HG03095 (cell line): Measurements from ENCODE around the gene MSH2.
"Not testable (repeated sequence)": the region's sequence is repeated elsewhere in the genome, so short reads cannot be mapped to it uniquely, and the experiment has no call there.

Experiments used
- ATAC-seq: cut with Tn5 transposase; IDR thresholded peaks from one replicate; pipeline ENCODE4 v1.9.1; 2021; ENCODE audit warnings: moderate library complexity; ENCODE audit not compliant: unreplicated experiment

Gene MSH2

GRCh38 chr2:47406649-47407330 lies 3.8 kb downstream of the MSH2 start:
- not testable (repeated sequence) for ATAC-seq

DNA sequence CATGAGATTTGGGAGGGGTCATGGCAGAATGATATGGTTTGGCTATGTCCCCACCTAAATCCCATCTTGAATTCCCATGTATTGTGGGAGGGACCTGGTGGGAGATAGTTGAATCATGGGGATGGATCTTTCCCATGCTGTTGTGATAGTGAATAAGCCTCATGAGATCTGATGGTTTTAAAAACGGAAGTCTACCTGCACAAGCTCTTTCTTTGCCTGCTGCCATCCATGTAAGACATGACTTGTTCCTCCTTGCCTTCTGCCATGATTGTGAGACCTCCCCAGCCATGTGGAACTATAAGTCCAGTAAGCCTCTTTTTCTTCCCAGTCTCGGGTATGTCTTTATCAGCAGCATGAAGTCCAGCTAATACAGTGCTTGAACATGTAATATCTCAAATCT lies 5.0 kb downstream of the MSH2 start:
- not testable (repeated sequence) for ATAC-seq

DNA sequence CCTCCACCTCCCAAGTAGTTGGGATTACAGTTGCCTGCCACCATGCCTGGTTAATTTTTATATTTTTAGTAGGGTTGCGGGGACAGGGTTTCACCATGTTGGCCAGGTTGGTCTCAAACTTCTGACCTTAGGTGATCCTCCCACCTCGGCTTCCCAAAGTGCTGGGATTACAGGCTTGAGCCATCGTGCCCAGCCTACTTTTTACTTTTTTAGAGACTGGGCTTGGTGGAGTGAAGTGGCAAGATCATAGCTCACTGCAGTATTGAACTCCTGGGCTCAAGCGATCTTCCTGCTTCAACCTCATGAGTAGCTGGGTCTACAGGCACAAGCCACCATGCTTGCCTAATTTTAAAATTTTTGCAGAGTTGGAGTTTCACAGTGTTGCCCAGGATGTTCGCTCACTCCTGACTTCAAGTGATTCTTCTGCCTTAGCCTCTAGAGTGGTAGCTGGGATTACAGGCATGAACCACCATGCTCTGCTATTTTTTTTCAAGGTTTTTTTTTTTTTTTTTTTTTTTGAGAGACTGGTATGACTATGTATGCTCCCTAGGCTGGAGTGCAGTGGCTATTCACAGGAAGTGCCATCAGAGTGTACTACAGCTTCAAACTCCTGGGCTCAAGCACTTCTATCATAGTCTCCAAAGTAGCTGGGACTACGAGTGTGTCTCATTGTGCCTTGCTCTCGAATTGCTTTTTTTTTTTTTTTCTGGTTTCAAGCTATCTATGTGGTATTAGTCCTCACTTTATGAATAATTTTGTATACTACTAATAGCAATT lies 11.9 kb downstream of the MSH2 start:
- ATAC-seq: no peak

GRCh38 chr2:47420214-47420613 lies 17.3 kb downstream of the MSH2 start:
- no peak for ATAC-seq

GRCh38 chr2:47420683-47421082 lies 17.7 kb downstream of the MSH2 start:
- ATAC-seq: not testable (repeated sequence)

DNA sequence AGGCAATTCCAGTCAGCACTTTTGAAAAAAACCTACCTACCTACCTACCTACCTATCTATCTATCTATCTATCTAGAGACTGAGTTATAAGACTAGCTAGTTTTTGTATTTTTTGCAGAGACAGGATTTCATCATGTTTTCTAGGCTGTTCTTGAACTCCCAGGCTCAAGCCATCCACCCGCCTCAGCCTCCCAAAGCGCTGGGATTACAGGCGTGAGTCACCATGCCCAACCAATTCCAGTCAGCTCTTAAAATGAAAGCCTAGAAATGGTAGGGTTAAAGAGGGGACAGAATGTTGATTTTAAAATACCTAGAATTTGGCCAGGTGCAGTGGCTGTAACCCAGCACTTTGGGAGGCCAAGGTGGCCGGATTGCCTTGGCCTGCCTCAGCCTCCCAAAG lies 19.1 kb downstream of the MSH2 start:
- no peak for ATAC-seq

GRCh38 chr2:47422560-47422959 lies 19.6 kb downstream of the MSH2 start:
- ATAC-seq: no peak

GRCh38 chr2:47426786-47427185 lies 23.8 kb downstream of the MSH2 start:
- ATAC-seq: no peak

DNA sequence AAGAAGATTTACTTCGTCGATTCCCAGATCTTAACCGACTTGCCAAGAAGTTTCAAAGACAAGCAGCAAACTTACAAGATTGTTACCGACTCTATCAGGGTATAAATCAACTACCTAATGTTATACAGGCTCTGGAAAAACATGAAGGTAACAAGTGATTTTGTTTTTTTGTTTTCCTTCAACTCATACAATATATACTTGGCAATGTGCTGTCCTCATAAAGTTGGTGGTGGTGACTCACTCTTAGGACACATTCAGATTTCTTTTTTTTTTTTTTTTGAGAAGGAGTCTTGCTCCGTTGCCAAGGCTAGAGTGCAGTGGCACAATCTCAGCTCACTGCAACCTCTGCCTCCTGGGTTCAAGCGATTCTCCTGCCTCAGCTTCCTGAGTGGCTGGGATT lies 26.8 kb downstream of the MSH2 start:
- ATAC-seq: no peak

DNA sequence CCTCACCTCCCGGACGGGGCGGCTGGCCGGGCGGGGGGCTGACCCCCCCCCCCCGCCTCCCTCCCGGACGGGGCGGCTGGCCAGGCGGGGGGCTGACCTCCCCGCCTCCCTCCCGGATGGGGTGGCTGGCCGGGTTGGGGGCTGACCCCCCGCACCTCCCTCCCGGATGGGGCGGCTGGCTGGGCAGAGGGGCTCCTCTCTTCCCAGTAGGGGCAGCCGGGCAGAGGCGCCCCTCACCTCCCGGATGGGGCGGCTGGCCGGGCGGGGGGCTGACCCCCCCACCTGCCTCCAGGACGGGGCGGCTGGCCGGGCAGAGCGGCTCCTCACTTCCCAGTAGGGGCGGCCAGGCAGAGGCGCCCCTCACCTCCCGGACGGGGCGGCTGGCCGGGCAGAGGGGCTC lies 30.1 kb downstream of the MSH2 start:
- ATAC-seq: not testable (repeated sequence)

GRCh38 chr2:47433445-47433844 lies 30.5 kb downstream of the MSH2 start:
- ATAC-seq: not testable (repeated sequence)

- ATAC-seq: no peak
Observed at GRCh38 chr2:47437287-47437686, 34.3 kb downstream of the MSH2 start.

GRCh38 chr2:47438106-47438505 lies 35.1 kb downstream of the MSH2 start:
- ATAC-seq: no peak

DNA sequence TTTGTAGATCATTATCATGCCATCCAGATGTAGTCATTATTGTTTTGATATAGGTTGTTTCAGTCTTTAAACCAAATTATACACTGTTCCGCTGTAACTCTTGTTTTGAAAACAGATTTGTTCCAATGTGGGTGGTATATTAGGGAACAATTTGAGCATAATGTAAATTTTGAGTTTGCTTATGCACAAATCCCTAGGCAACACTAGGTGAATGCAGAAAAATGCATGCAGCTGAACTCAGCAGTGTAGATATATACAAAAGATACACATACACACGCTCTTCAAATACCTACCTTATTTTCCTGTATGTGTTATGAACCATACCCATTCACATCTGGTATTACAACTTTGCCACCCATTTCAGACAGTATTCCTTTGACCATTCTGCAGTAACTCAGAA lies 35.8 kb downstream of the MSH2 start:
- no peak for ATAC-seq

DNA sequence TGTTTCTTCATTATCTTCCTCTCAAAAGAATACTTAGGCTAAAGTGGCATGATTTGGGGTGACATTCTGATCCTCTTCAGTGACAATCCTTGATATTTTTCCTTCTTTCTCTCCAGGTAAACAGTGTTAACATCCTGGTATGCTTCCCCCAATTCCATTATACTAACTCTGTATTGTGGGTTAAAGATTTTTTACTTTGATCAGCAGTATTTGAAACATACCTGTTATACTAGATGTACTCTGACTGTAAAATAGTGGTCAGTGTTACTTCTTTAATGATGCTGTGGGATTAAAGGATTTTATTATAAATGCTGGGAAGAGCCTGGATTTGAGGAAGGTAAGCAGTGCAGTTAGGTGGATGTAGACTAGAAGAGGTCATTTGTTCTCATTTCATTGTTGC lies 48.8 kb downstream of the MSH2 start:
- ATAC-seq: no peak

GRCh38 chr2:47452761-47453160 lies 49.8 kb downstream of the MSH2 start:
- no peak for ATAC-seq

DNA sequence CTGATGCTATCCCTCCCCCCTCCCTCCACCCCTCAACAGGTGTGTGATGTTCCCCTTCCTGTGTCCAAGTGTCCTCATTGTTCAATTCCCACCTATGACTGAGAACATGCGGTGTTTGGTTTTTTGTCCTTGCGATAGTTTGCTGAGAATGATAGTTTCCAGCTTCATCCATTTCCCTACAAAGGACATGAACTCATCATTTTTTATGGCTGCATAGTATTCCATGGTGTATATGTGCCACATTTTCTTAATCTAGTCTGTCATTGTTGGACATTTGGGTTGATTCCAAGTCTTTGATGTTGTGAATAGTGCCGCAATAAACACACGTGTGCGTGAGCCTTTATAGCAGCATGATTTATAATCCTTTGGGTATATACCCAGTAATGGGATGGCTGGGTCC lies 51.9 kb downstream of the MSH2 start:
- not testable (repeated sequence) for ATAC-seq

DNA sequence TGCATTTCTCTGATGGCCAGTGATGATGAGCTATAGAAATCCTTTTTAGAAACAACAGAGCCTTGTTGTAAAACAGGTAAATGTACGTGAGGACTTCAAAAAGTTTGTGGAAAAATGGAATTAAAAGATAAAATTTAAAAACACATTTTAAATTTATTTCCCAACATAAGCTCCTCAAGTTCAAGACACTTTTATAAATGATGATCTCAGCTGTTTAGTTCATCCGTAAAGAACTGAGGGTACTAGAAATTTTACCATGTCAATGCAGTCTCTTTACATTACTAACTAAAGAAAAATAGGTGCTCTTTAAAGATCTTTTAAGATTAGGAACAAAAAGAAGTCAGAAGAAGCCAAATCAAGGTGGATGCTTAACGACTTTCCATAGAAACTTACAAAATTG lies 52.5 kb downstream of the MSH2 start:
- no peak for ATAC-seq

- ATAC-seq: no peak
Observed at GRCh38 chr2:47456851-47457250, 53.9 kb downstream of the MSH2 start.

DNA sequence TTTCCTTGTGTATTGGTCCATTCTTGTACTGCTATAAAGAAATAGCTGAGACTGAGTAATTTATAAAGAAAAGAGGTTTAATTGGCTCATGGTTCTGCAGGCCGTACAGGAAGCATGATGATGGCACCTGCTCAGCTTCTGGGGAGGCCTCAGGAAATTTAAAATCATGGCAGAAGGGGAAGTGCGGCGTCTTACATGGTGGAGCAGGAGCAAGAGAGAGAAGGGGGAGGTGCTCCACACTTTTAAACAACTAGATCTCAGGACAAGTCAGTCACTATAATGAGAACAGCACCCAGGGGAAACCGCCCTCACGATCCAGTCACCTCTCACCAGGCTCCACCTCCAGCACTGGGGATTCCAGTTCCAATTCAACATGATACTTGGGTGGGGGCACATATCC lies 54.3 kb downstream of the MSH2 start:
- no peak for ATAC-seq

DNA sequence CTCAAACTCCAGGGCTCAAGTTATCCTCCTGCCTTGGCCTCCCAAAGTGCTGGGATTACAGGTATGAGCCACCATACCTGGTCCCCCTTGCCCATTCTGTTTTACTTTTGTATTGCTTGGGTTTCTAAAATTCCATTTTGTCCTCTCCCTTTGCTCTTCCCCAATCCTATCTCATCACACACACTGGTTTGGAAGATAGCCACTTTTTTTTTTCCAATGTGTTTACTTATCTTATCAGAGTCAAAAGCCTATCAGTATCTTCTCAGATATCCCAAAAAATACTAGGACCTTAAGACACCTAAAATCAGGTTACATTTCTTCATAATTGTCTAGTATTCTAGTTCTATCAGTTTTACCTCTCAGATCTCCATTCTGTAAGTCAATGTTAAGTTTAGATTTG lies 56.1 kb downstream of the MSH2 start:
- no peak for ATAC-seq

DNA sequence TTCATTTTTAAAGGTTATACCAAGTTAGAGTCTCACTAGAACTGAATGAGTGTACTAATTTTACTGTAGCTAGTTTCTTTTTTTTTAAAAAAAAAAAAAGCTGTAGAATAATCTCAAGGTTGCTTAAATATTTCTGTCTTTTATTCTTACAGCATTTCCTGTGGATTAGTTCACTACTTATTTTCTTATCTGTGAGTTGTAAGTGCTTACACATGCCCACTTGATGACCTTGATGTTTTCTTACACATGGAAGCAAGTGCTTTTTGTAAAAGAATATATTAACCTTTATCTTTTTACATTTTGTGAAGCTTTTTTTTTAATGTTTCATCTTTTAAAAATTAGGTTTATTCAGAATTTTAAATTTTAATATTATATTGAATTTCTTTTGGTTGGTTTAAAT lies 57.8 kb downstream of the MSH2 start:
- no peak for ATAC-seq
